OCI-LY3 (cell line): ENCODE data around the gene ACTR10.

ENCODE experiments used
- EZH2phosphoT487 ChIP-seq: fragments of 200-600 bp; shearing (Covaris generic); IDR thresholded peaks from 2 replicates; pipeline ENCODE4 v1.6.1; 2018; ENCODE audit warnings: antibody characterized with exemption, mixed run types, low read depth
- TF ChIP-seq, protein P1 (sequence below): fragments of 200-600, 300-600 bp; sonication (generic); IDR thresholded peaks from 2 replicates; pipeline ENCODE4 v1.5.1; 2014; ENCODE audit warnings: antibody characterized with exemption, low read length, low read depth

GRCh38 chr14:58196198-58196597 lies 3.8 kb upstream of the ACTR10 start:
- TF ChIP-seq EZH2phosphoT487 = no peak
- TF ChIP-seq, protein P1, sequence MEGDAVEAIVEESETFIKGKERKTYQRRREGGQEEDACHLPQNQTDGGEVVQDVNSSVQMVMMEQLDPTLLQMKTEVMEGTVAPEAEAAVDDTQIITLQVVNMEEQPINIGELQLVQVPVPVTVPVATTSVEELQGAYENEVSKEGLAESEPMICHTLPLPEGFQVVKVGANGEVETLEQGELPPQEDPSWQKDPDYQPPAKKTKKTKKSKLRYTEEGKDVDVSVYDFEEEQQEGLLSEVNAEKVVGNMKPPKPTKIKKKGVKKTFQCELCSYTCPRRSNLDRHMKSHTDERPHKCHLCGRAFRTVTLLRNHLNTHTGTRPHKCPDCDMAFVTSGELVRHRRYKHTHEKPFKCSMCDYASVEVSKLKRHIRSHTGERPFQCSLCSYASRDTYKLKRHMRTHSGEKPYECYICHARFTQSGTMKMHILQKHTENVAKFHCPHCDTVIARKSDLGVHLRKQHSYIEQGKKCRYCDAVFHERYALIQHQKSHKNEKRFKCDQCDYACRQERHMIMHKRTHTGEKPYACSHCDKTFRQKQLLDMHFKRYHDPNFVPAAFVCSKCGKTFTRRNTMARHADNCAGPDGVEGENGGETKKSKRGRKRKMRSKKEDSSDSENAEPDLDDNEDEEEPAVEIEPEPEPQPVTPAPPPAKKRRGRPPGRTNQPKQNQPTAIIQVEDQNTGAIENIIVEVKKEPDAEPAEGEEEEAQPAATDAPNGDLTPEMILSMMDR = no peak
